Forelimb muscle (tissue), 1 donor: ENCODE data around the gene NAE1. TPM values are rescaled to one million over a fixed set of nuclear protein-coding genes. Genes with fewer than 3 reads are reported as not detected.
"Not testable (repeated sequence)": the region's sequence is repeated elsewhere in the genome, so short reads cannot be mapped to it uniquely, and the experiment has no call there.

Experiments
- DNase-seq: peaks from one replicate; pipeline ENCODE4 v3.0.0-alpha.2; 2013; ENCODE audit warnings: low read depth
- polyA plus RNA-seq: library from polyadenylated mRNA; unstranded; fragments of 120-200 nt; gene quantifications from one replicate; pipeline ENCODE4 v1.2.1, GENCODE V29; 2013; ENCODE audit not compliant: insufficient read length

Gene NAE1
- polyA plus RNA-seq, 1 donor: 42.4 TPM

DNA sequence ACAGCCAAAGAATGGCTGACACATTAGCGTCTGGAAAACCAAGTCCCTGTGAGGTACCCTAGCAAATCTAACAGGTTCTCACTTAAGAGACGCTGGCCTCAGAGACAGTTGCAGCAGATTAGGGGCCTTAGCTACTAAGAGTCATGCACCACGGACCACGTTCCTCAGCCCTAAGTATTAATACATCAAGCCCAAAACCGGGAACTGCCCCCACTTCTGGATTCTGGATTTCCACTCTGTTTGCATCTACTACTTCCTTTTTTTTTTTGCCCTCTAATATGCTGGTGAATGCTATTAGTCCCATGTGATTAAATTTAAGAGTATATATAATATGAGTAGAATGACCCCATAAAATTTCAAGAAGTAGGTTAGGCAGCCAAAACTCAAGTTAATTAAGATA is 28.6 kb downstream of the NAE1 start:
- no peak for DNase-seq

DNA sequence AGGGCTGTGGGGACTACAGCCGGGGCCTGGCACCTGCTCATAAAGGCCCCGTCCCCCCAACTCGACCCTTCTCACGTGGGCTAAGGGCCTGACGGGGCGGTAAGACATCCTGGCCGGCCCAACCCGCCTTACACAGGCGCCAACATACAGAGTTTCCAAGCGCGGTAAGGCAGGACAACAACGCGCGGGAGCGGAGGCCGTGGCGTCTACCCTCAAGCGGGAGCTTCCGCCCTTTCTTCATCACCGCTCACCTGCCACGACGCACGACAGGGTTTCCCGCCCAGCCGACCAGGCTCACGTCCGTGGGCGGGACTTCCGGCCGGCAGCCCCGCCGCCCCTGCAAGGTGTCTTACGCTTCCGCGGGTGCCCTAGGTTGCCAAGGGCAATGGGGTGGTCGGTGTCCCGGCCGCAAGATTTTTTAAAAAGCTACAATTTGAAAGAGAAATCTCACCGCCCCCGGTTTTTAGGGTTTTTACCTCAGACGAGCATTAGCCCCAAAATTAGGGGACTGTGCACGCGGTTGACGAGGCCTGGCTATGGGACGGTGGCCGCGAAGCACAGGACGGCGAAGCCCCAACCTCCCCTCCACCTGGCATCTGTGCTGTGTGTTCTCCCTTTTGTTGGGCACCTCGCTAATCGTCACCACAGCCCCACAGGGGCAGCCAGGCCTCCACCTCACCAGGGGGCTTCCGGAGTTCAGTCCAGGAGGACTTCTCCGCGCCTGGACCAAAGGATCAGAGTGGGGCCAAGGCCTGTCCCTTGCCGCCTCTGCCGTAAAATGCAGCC is 29.3 kb downstream of the NAE1 start, which contains the start of gene TERB1:
TSS of gene TERB1 (minus strand) at position 265 of the 786 bp plus-strand sequence. CDS start 4,786 bp downstream, outside the sequence.
- no peak for DNase-seq

DNA sequence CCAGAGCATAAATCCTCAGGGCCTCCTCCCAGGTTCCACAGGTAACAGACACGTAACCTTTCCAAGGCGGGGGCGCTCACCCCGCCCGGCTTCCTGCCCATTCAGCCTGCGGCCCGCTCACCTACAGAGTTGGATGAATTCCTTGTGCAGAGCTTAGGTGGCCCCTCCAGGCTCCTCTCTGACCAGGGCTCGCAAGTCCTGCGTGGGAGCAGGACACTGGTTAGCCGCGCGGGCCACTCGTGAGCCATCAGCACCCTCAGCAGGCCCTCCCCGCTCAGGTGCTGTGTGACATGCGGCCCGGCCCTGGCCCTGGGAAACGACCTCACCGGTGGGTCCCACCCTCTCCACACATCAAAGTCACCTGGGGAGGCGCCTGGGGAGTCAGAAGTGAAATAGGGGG is 29.9 kb downstream of the NAE1 start:
- DNase-seq: no peak

DNA sequence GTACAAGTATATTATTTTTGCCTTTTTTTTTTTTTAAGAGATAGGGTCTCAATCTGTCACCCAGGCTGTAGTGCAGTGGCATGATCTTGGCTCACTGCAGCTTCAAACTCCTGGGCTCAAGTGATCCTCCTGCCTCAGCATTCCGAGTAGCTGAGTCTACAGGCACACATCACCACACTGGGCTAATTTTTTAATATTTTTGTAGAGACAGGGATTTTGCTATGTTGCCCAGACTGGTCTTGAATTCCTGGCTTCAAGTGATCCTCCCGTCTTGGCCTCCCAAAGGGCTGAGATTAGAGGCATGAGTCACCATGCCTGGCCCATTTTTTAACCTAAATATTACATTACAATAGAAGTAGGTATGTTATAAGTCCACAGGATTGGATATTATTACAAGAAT is 32.6 kb downstream of the NAE1 start:
- no peak for DNase-seq

DNA sequence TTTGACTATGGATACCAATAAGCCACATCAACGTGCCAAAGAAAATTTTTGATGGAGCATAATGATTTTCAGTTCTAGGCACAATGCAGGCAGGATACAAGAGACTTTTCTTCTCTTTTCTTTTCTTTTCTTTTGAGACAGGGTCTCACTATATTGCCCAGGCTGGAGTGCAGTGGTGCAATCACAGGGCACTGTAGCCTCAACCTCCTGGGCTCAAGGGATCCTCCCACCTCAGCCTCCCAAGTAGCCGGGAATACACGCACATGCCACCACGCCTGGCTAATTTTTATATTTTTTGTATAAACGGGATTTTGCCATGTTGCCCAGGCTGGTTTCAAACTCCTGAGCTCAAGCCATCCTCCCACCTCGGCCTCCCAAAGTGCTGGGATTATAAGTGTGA is 36.8 kb downstream of the NAE1 start:
- not testable (repeated sequence) for DNase-seq

DNA sequence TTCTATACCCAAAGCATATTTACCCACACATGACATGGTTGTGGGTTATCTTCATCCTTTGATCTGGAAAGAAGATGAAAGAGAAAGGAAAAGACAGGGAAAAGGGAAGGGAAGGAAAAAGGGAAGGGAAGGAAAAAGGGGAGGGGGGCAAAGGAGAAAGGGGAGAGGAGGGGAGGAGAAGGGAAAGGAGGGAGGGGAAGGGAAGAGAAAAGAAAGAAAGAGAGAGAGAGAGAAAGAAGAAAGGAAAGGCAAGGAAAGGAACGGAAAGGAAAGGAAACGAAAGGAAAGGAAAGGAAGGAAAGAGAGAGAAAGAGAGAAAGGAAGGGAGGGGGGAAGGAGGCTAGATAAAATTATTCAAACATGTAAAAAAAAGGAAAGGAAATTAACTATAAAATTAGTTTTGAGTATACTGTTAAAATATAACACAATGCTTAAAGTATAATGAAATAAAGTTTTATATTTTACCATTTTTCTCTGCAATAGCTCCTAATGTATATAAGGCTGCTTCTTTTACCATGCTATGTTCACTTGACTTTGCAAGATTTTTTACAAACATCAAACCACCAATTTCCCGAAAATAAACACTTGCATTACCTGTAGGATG is 40.5 kb downstream of the NAE1 start:
- no peak for DNase-seq

DNA sequence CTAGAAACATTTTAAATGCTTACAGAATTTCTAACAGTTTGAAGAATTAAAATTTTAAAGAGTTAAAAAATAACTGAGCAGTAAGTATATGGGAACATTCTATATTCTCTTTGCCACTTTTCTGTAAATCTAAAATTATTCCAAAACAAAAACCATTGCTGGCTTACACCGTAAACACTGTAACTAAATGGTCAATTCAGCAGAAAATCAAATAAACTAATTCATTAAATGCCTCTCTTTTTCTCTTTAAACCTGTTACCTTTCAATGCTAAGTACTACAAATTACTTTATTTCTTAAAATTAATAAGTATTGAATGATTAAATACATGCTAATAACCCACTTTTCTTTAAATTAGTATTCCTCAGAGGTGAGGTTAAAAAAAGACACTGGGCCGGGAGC is 43.3 kb downstream of the NAE1 start:
- no peak for DNase-seq

DNA sequence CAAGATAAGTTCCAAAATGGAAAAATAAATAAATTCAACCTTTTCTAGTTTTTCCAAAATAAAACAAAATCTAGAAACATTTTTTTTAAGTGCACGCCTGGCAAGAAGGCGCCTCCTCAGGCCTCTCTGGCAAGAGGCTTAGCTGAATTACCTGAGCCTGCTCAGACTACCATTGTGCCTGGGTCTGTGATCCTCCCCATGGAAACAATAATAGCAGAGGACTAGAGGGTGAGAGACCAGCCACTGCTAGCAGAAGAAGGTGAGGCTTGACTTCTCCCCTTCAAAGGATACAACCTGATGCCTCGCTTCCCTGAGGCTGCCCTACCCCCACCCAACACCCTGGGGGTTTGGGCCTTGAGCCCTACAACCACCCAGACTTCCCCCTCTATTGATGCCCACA is 44.2 kb downstream of the NAE1 start:
- DNase-seq: no peak

DNA sequence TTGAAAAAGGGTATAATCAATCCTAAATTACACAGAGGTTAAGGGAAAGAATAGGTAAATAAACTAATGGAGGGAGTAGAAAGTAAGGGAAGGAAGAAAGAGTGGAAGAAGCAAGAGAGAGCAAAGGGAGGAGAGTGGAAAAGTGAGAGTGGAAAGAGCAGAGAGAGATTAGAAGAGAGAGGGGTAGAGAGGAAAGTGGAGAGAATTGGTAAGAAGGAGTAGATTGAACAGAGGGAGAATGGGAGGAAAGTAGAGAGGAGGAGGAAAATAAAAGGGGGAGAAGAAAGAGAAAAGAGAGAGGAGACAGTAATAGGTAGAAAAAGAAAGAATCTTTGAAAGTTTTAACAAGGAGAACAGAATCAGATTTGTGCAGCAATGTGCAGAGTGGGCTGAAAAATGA is 54.3 kb downstream of the NAE1 start:
- no peak for DNase-seq

DNA sequence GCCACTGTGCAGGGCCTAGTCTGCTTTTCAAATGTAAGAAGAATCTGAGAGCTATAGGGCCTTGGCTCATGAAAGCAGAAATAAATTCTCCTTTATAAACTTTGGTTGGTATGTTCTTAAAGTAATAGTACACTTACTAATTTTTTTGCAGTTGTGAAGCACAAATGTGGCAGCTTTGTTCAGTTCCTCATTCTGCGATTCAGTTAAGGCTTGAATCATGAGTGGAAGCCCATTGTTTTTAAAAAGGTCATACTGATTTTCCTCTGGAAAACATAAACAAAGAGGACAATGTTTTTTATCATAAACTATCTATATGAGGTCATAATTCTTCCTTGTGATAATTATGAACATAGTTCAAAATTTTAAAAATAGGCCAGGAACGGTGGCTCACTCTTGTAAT is 55.8 kb downstream of the NAE1 start:
- no peak for DNase-seq

DNA sequence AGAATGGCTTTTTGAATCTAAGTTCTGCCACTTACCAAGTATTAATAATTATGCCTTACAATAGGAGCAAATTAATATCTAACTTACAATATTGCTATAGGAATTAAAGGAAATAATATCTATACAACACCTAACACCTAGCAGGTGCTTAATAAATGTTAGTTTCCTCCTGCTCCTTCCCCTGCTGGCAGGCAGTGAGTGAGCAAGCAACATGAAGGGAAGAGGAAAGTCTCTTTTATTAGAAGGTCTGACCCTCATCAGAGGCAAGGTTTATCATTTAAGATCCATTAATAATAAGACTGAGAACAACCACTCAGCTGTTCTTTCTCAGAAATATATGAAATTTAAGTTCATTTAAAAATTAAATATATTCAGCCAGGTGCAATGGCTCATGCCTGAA is 72.7 kb downstream of the NAE1 start:
- DNase-seq: no peak

DNA sequence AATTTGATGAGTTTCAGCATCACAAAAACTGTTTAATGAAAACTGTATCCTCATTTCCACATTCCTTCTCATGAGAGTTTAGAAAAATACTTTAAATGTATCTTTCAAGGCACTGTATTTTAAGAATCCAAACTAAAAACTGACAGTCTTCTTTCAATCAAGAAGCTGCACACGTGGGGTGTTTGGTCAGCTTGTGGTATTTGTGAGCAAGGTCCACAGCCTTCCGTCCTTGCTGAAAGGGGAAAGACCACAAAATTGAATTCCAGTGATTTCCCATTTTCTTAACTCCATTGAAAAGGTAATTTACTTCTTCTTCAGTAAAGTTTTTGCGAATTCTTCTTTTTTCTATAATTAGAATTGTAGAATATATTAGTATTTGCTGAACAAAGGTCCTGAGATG is 76.0 kb downstream of the NAE1 start:
- DNase-seq: no peak

DNA sequence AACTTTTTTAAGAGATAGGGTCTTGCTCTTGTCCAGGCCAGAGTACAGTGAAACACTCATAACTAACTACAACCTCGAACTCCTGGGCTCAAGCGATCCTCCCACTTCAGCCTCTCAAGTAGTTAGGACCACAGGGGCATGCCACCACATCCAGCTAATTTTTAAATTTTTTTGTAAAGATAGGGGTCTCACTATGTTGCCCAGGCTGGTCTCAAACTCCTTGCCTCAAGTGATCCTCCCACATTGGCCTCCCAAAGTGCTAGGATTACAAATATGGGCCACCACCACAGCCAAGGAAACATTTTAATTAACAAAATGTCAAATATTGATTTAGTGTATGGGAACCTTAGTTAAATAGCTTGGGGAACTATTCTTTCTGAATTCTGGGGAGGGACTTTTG is 76.6 kb downstream of the NAE1 start:
- DNase-seq: no peak

DNA sequence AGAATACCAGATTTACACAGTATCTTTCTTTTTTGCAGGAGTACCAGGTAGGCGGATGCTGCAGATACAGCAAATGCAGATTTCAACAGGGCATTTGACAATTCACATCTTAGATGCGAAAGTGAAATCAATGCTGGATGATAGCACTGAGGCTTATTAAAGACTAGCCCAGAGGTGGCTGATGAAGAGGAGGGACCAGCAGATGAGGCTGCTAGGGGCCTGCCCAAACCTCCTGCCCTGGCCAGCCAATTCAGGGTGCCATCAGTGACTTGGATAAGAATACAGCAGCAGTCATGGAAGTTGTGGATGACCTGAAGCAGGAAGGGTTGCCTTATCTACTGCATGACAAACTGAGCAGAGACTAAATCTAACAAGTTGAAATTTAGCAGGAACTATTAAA is 77.8 kb downstream of the NAE1 start:
- DNase-seq: no peak

Other genes starting within 250 kb of the NAE1 start
- gene CMTM3, start 226.3 kb downstream of the NAE1 start, polyA plus RNA-seq: 57.2 TPM
- 8.8 TPM for gene CMTM4, start 134.2 kb downstream of the NAE1 start, polyA plus RNA-seq
- 84.0 TPM for gene DYNC1LI2, start 79.4 kb downstream of the NAE1 start, polyA plus RNA-seq
- gene TERB1, start 29.4 kb downstream of the NAE1 start, polyA plus RNA-seq: not detected
- gene CA7, start 13.4 kb upstream of the NAE1 start, polyA plus RNA-seq: not detected
- 3.3 TPM for gene PDP2, start 49.5 kb upstream of the NAE1 start, polyA plus RNA-seq
- gene CDH16, start 87.9 kb upstream of the NAE1 start, polyA plus RNA-seq: not detected
- 4.9 TPM for gene RRAD, start 94.6 kb upstream of the NAE1 start, polyA plus RNA-seq
- 89.6 TPM for gene CIAO2B, start 103.4 kb upstream of the NAE1 start, polyA plus RNA-seq
- gene CES2, start 104.5 kb upstream of the NAE1 start, polyA plus RNA-seq: 26.3 TPM
- 0.40 TPM for gene CES3, start 130.3 kb upstream of the NAE1 start, polyA plus RNA-seq
- 3.4 TPM for gene CES4A, start 157.6 kb upstream of the NAE1 start, polyA plus RNA-seq
- 42.5 TPM for gene CBFB, start 198.2 kb upstream of the NAE1 start, polyA plus RNA-seq